ENCODE results near the gene SLC38A7.

The SLC38A7 gene

DNA sequence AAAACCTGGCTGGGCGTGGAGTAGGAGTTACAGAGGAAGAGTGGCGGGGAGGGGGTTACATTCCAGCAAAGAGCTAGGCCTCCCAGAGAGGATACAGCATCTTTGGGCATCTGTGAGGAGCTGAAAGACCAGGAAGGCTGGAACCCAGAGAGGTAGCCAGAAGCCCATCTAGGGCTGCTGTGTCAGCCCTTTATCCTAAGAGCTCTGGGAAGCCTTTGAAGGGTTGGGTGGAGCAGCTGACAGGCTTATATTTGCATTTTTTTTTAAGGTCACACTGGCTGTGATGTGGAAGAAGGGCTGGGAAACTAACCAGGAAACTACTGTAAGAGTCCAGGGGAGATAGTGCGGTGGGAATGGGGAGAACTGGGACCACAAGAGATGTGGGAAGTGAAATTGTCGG is 48.1 kb downstream of the SLC38A7 start:
- DNase-seq (ENCODE audit: low read depth), result no peak

DNA sequence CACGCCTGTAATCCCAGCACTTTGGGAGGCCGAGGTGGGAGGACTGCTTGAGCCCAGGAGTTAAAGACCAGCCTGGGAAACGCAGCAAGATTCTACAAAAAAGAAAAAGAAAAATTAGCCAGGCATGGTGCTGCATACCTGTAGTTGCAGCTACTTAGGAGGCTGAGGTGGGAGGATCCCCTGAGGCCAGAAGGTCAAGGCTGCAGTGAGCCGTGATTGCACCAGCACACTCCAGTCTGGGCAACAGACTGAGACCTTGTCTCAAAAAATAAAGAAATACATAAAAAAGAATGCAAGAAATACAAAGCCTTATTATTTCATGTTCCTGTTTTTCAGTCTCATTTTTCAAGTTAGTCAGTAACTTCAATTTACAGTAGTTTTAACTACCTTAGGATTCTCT is 49.1 kb downstream of the SLC38A7 start:
- no peak for DNase-seq (ENCODE audit: low read depth)

GRCh38 chr16:58634265-58634802 is 50.2 kb downstream of the SLC38A7 start:
- DNase-seq (ENCODE audit: low read depth), result no peak

GRCh38 chr16:58629733-58630640 is 54.6 kb downstream of the SLC38A7 start, which contains the start of gene CNOT1:
Gene CNOT1, minus strand, starts transcription at chr16:58629826. Its CDS starts 30,489 bp downstream, at chr16:58599337.
- DNase-seq (ENCODE audit: low read depth), result peak; percentile 95

DNA sequence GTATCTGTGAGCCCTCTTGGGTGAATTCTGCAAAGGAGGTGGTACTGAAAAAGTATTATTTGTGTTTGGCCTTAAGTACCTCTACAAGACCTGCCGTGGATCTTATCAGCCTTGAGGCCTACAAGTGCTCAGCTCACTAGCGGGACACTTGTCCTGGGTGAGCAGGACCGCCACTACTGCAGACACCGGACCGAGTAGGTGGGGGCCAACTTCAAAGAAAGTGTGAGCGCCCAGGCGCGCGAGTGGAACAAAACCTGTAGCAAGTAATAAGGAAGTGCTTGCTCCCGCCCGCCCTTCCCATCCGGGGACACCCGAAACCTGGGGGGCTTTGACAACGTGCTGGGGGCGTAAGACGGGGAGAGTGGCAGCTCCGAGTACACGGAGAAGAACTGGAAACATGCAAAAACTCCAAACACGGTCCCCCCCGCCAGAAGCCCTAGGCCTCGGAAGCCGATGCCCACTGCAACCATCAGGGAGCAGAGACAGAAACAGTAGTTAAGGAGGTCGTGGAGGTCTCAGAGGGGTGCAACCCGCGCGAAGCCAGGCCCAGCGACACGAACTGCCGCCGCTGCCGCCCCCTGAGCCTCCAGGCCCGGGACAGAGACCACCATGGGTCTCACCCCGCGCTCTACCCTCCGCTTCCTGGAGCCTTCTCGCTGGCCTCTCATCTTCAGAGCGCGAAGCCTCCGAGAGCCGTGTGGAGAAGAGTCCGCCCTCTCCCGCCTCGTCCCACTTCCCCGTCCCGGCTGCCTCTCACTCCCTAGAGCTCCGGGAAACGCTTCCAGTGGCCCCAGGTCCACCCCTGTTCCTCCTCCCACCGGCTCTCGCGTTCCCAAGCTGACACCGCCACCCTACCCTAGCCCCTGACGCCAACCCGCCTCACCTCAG is 55.5 kb downstream of the SLC38A7 start:
- DNase-seq (ENCODE audit: low read depth), result peak; percentile 30

DNA sequence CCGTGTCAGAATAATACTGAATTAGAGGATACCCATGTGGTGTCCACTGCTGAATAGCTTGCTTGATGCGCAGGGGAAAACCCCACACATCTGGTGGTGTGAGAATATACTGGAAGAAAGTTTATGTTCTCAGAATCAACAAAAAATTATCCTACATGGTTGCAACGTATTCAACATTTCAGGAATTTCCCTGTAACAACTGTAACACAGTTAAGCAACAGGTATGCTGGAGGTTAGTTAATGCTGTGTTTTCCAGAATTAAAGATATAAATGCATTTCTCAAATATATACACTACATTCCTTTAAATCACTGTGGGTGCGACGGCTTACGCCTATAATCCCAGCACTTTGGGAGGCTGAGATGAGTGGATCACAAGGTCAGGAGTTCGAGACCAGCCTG is 60.4 kb downstream of the SLC38A7 start:
- DNase-seq (ENCODE audit: low read depth), result no peak

GRCh38 chr16:58620396-58620795 is 64.2 kb downstream of the SLC38A7 start:
- no peak for DNase-seq (ENCODE audit: low read depth)

DNA sequence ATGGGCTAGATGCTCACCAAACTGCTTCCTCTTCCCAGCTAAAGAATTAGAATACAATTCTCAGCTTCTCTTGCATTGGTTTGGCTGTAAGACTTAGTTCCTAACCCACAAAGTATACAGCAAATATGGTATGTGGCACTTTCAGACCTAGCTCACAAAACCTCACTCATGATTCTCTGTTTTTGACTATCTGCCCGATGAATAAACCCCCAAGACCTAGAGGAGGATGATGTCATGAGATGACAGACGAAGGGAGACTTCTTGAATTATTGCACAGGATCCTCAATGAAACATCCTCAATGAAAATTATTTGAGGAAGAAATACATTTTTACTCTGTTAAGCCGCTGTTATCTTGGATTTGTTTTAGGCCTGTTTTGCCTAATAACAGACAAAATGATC is 69.3 kb downstream of the SLC38A7 start:
- DNase-seq (ENCODE audit: low read depth), result no peak

Data from activated gamma-delta T cell treated with anti-CD3 and anti-CD28 coated beads, Interleukin-2, amount 50 U/mL, for 16 hours (primary cell).